K562 (cell line): Measurements from ENCODE around the gene LEMD1. TPM values are rescaled to one million over a fixed set of nuclear protein-coding genes. Genes with fewer than 3 reads are reported as not detected.
A peak's percentile ranks its signal among the peaks of the same experiment; 100 is the strongest.

Source experiments
- CBX1 ChIP-seq: sonication (generic); IDR thresholded peaks from 2 replicates; pipeline ENCODE4 v1.6.1; 2016; ENCODE audit warnings: antibody characterized with exemption, low read depth, mild to moderate bottlenecking
- CEBPZ ChIP-seq: fragments of 150-350 bp; IDR thresholded peaks from 2 replicates; pipeline ENCODE4 v1.6.1; 2014; ENCODE audit warnings: low read depth, mild to moderate bottlenecking, low read length, borderline replicate concordance
- GTF3C2 ChIP-seq: IDR thresholded peaks from 3 replicates; pipeline ENCODE4 v1.6.1; 2011; ENCODE audit warnings: borderline replicate concordance, mild to moderate bottlenecking, moderate library complexity; ENCODE audit not compliant: insufficient read length; ENCODE audit errors: extremely low read depth
- HSF4 ChIP-seq: fragments of 250-450 bp; sonication (Bioruptor Pico); IDR thresholded peaks from 2 replicates; pipeline ENCODE4 v2.1.2; 2022; ENCODE audit warnings: mild to moderate bottlenecking, moderate library complexity, borderline replicate concordance
- MCM3 ChIP-seq: fragments of 450-650 bp; IDR thresholded peaks from 2 replicates; pipeline ENCODE4 v1.6.1; 2016
- RB1 ChIP-seq: fragments of 450-650 bp; IDR thresholded peaks from 2 replicates; pipeline ENCODE4 v1.6.1; 2017; ENCODE audit warnings: low read depth, mild to moderate bottlenecking
- RHOXF2B ChIP-seq: fragments of 250-450 bp; sonication (Bioruptor Pico); conservative IDR thresholded peaks from 2 replicates; pipeline ENCODE4 v1.5.1; 2021
- RNF2 ChIP-seq: sonication (generic); IDR thresholded peaks from 2 replicates; pipeline ENCODE4 v1.6.1; 2016
- SETDB1 ChIP-seq: IDR thresholded peaks from one replicate; pipeline ENCODE4 v1.6.1; 2012; ENCODE audit warnings: low read length, control low read depth, inconsistent platforms
- SLC30A9 ChIP-seq: fragments of 250-450 bp; sonication (Bioruptor Pico); IDR thresholded peaks from 2 replicates; pipeline ENCODE4 v1.8.0; 2022; ENCODE audit warnings: mild to moderate bottlenecking, moderate library complexity
- TAL1 ChIP-seq: fragments of 450-650 bp; IDR thresholded peaks from 2 replicates; pipeline ENCODE4 v1.6.1; 2016; ENCODE audit warnings: mild to moderate bottlenecking
- UBTF ChIP-seq, 2 experiments: IDR thresholded peaks; 2 replicates each; pipeline ENCODE4 v1.6.1; 2012; ENCODE audit warnings: improper control_type of control experiment in 2 of 2, low read depth in 2 of 2, low read length in 2 of 2, borderline replicate concordance in 1 of 2
- ZNF584 ChIP-seq: fragments of 200-800 bp; sonication (Bioruptor generic); IDR thresholded peaks from 2 replicates; pipeline ENCODE4 v1.6.1; 2016; ENCODE audit warnings: low read depth, mild to moderate bottlenecking, missing genetic modification characterization, missing compliant biosample characterization
- polyA plus RNA-seq, 8 experiments: library from polyadenylated mRNA; depleted of rRNA in 4 of 8; stranded (reverse) in 5 of 8; unstranded in 3 of 8; fragments of >200 nt; fragmentation: Nextera tagmentation in 2 of 8; fragmentation: Illumina TruSeq in 1 of 8; extraction: Ambion mirVana in 2 of 8; extraction: Trizol in 1 of 8; gene quantifications; 2 replicates each; pipeline versions ENCODE4 v1.2.1 to v1.2.3, GENCODE V29; 2011 to 2014; ENCODE audit warnings: inconsistent platforms in 1 of 8, missing spikeins in 1 of 8
- total RNA-seq, 7 experiments: library from RNA; depleted of rRNA in 6 of 7; stranded (reverse); fragments of >200 nt in 6 of 7; fragmentation: Illumina TruSeq in 2 of 7; extraction: Trizol in 2 of 7; gene quantifications; 2 replicates each; pipeline versions ENCODE4 v1.2.1 to v1.2.3, GENCODE V29; 2011 to 2021; ENCODE audit warnings: low replicate concordance in 1 of 7
- TF ChIP-seq, protein P1 (sequence below): sonication (generic); formaldehyde crosslinking; IDR thresholded peaks from 2 replicates; pipeline ENCODE4 v1.8.1; 2022; ENCODE audit warnings: missing genetic modification reagents
- TF ChIP-seq, protein P2 (sequence below): fragments of 250-450 bp; sonication (Bioruptor Pico); IDR thresholded peaks from 2 replicates; pipeline ENCODE4 v1.4.0; 2020; ENCODE audit warnings: borderline replicate concordance

Gene LEMD1
- total and polyA plus RNA-seq, 9 of the 15 experiments (the other 6 are each of a cell fraction or from before 2014, with no cell fraction given) = 0.11 to 2.4 (median 0.57) TPM; not detected in 1

DNA sequence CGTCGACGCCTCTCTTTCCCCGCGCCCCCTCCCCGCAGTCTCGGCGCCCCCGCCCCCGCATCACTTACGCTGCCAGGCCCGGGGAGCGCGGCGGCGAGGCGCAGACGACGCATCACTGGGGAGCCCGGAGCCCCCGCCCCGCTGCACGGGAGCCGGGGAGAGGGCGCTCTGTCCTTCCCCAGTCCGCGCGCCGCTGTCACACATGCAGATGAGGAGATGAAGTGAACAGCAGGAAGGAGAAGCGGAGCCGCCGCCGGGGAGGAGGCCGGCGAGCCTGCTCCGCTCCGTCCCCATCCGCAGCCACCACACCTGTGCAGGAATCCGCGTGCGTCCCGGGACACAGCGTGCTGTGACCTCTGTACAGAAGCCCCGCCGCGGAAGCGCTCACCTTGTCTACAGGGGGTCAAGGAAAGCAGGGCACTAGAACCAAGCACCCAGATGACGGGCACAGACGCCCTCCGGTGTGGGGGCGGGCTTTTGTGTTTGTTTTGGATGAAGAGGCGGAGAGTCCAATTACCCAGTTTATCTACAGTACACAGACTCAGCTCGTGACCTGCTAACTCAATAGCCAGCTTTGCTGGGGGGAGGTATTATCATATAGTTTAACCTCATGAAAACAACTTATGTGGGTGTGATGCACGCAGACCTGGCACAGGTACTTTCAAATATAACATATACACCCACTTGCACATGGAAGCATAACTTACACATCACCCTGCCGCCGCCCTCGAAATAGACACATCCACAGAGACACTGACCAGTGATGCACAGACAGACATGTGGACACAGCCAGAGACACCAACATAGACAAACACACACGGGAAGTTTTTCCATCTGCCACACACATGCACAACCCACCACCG is 77.6 kb downstream of the LEMD1 start (continued):
- TF ChIP-seq TAL1 (peak; percentile 74), CEBPZ (no peak), UBTF (IDR thresholded peaks at IDR 0.05; ENCODE audit: borderline replicate concordance in 1 of 2, low read depth in 2 of 2, low read length in 2 of 2) (peak in 1 of 2 experiments; percentile 73; a peak in 1 of 4 replicates), SETDB1 (no peak), RNF2 (no peak), GTF3C2 (no peak), RB1 (0 out of 2 replicates have a peak, but pooled peaks have one; percentile 22), ZNF584 (no peak), SLC30A9 (no peak), CBX1 (no peak), MCM3 (no peak), RHOXF2B (CRISPR knock-in tag) (no peak), HSF4 (CRISPR knock-in tag) (no peak)
- TF ChIP-seq, protein P1, sequence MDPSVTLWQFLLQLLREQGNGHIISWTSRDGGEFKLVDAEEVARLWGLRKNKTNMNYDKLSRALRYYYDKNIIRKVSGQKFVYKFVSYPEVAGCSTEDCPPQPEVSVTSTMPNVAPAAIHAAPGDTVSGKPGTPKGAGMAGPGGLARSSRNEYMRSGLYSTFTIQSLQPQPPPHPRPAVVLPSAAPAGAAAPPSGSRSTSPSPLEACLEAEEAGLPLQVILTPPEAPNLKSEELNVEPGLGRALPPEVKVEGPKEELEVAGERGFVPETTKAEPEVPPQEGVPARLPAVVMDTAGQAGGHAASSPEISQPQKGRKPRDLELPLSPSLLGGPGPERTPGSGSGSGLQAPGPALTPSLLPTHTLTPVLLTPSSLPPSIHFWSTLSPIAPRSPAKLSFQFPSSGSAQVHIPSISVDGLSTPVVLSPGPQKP (CRISPR knock-in tag) = no peak
- TF ChIP-seq, protein P2, sequence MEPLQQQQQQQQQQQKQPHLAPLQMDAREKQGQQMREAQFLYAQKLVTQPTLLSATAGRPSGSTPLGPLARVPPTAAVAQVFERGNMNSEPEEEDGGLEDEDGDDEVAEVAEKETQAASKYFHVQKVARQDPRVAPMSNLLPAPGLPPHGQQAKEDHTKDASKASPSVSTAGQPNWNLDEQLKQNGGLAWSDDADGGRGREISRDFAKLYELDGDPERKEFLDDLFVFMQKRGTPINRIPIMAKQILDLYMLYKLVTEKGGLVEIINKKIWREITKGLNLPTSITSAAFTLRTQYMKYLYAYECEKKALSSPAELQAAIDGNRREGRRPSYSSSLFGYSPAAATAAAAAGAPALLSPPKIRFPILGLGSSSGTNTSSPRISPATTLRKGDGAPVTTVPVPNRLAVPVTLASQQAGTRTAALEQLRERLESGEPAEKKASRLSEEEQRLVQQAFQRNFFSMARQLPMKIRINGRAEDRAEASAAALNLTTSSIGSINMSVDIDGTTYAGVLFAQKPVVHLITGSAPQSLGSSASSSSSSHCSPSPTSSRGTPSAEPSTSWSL (CRISPR knock-in tag) = no peak
